Retinal pigment epithelial cell (primary cell): ENCODE measurements around the gene PRAMEF5.
"Not testable (repeated sequence)": the region's sequence is repeated elsewhere in the genome, so short reads cannot be mapped to it uniquely, and the experiment has no call there.

Source experiments
- DNase-seq: peaks from one replicate; pipeline ENCODE4 v3.0.0-alpha.2; 2010; ENCODE audit warnings: low read depth
- H3K4me3 ChIP-seq: 2 replicates; pipeline ENCODE4 v1.5.1; 2011; ENCODE audit warnings: mild to moderate bottlenecking, low read length, control low read depth, moderate library complexity

The PRAMEF5 gene

GRCh38 chr1:13243536-13244263 lies 10.3 kb upstream of the PRAMEF5 start:
- H3K4me3 ChIP-seq, result not testable (repeated sequence)

DNA sequence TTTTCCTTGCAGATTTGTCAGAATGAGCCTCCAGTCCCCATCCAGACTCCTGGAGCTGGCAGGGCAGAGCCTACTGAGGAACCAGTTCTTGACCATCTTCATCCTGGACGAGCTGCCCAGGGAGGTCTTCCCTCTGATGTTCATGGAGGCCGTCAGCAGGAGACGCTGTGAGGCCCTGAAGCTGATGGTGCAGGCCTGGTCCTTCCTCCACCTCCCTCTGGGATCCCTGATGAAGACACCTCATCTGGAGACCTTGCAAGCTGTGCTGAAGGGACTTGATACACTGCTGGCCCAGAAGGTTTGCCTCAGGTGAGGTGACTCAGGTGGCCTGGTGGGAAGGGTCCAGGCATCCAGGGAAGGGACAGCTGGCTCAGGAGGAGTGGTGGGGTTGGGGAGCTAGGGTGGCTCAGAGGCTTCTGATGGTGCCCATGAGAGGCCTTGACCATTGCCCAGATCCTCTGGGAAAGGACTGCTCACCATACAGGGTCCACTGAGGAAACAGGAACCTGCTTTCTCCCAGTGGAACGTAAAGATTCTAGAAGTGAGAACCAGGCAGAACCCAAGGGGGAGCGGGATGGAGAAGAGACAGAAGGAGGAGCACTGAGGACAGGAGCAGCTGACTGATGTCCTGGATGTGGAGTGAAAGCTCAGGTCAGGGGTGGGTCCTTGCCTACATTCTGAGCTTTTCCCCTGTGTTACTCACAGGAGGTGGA lies 8.0 kb upstream of the PRAMEF5 start:
- not testable (repeated sequence) for DNase-seq, H3K4me3 ChIP-seq

More at GRCh38 chr1:13243536-13244263, 10.3 kb upstream of the PRAMEF5 start:
- not testable (repeated sequence) for DNase-seq

GRCh38 chr1:13246554-13246871 lies 7.5 kb upstream of the PRAMEF5 start:
- DNase-seq, H3K4me3 ChIP-seq: not testable (repeated sequence)

DNA sequence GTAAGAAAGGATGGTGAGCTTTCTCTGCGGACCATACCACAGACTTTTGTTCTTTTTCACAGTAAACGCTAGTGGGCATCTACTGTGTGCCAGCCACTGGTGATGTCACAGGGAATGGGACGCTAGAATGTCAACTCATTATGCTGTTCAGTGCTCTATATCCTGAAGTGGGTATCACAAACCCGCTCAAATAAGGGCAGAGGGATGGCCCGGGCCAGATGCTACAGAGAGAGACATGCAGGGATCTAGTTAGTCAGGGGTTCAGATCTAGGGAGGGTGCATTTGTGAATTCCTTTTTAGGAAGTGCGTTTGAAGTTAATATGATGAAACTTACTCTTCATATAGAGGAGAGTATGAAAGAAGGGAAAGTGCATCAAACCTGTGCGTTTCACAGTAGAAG lies 6.9 kb upstream of the PRAMEF5 start:
- not testable (repeated sequence) for DNase-seq, H3K4me3 ChIP-seq

DNA sequence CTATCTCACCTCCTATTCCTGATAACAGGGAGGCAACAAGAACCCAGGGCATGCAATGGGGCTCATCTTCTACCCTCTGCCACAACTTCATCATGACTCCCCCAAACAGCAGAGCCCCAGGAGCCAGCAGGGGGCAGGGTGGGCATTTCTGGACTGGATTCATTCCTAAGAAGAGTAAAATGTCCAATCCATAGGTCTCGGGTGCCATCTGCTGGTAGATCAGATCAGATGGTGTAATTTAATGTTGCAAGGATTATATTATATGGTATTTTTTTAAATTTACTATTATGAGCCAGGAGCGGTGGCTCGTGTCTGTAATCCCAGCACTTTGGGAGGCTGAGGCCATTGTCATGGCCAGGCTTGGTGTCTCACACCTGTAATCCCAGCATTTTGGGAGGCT lies 11.1 kb downstream of the PRAMEF5 start:
- not testable (repeated sequence) for DNase-seq, H3K4me3 ChIP-seq

GRCh38 chr1:13277016-13277415 lies 23.0 kb downstream of the PRAMEF5 start:
- not testable (repeated sequence) for H3K4me3 ChIP-seq, DNase-seq

GRCh38 chr1:13279617-13280016 lies 25.6 kb downstream of the PRAMEF5 start:
- DNase-seq, H3K4me3 ChIP-seq: not testable (repeated sequence)

- not testable (repeated sequence) for DNase-seq, H3K4me3 ChIP-seq
Measured at GRCh38 chr1:13285037-13285436, 31.0 kb downstream of the PRAMEF5 start, which contains the start of gene PRAMEF8. Gene PRAMEF8 (minus strand): TSS chr1:13285137. CDS start chr1:13284091, 1,046 bp downstream.

GRCh38 chr1:13289030-13289429 lies 35.0 kb downstream of the PRAMEF5 start:
- not testable (repeated sequence) for H3K4me3 ChIP-seq, DNase-seq

- H3K4me3 ChIP-seq, DNase-seq: not testable (repeated sequence)
Measured at GRCh38 chr1:13297216-13297931, 43.4 kb downstream of the PRAMEF5 start.

- DNase-seq, H3K4me3 ChIP-seq: not testable (repeated sequence)
Measured at GRCh38 chr1:13298699-13299098, 44.7 kb downstream of the PRAMEF5 start.

- not testable (repeated sequence) for DNase-seq, H3K4me3 ChIP-seq
Measured at GRCh38 chr1:13302197-13302596, 48.2 kb downstream of the PRAMEF5 start.

- H3K4me3 ChIP-seq, DNase-seq: not testable (repeated sequence)
Measured at GRCh38 chr1:13303239-13303638, 49.2 kb downstream of the PRAMEF5 start, which contains the start of gene PRAMEF33. Gene PRAMEF33 (plus strand): TSS chr1:13303539. CDS start chr1:13305955, 2,416 bp downstream.
